ENCODE results near the gene WT1.
"Not testable (repeated sequence)": the region's sequence is repeated elsewhere in the genome, so short reads cannot be mapped to it uniquely, and the experiment has no call there.

WT1 gene

DNA sequence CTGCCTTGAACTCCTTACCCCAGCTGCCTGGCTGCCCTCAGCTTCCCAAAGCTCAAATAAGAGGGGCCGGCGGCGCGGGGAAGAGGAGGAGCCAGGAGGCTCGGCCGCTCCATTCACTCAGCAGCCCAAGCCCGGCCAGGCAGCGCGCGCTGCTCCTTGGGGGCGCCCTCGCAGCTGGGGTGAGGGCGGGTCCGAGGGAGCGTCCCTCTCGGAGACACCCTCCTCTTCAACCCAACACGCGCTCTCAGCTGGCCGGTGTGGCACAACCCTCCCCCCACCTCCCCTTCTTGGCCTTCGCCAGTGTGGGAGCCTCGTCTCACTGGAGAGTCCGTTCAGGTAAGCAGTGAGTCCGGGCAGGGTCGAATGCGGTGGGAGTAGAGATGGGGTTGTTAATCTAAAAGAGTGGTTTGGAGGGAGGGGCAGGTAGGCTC lies at the start of gene WT1:
TSS of gene WT1 (minus strand) at position 29 of the 431 bp plus-strand sequence.
- DNase-seq = no peak

DNA sequence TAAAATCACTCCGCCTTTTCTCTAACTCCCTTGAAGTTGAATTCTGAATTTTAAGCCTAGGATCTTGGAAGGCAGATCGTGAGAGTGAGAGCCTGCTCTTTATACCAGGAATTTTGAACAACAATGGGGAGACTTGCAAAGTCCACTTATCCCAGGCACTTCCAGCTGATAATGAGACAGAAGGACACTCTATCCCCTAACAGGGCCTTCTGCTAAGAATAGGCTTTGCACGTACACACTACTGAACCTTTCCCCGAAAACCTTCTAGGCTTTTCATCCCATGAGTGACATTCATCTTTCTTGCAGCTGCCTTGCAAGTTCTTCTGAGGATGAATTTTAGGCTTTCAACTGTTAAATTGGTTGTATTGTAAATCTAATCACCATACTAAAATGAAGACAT lies 44.0 kb upstream of the WT1 start:
- DNase-seq = no peak

DNA sequence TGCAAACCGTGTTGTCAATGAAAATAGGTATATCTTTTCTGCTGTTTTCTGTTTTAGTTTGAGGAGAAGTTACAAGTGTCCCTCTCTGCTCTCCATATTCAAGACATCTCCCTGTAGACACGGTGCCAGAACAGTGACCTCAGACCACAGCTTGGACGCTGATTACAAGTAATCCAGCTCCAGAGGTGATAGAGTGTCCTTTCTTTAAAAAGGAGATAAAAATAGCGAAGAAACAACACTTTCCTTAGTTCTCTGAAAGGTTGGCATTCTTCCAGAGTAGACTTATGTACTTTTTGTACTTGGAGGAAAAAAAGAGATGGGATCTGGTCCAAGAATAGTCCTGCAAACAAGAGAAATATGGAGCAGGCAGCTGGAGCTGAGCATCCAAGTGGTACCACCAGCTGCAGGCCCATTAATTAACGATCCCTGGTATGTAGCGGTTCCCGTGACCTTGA lies 43.0 kb upstream of the WT1 start:
- no peak for DNase-seq

DNA sequence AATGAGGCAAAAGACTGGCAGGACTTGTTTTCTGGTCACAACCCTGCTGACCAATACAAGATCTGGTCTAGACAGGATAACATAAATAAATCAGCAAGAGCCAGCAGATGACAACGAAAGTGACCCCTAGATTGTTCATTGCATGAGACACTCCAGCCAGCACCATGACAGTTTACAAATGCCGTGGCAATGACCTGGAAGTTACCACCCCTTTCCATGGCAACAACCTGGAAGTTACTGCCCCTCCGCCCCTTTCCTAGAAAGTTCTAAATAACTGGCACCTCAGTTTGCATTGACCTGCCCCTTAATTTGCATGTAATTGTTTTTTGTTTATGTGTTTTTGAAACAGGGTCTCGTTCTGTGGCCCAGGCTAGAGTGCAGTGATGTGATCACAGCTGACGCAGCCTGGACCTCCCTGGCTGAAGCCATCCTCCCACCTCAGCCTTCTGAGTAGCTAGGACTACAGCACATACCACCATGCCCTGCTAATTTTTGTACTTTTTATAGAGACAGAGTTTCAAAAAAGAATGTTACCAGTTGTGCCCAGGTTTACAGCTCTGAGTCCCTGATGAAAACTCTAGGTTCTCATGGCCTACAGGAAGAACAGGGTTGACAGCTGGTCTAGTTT lies 38.1 kb upstream of the WT1 start:
- no peak for DNase-seq

DNA sequence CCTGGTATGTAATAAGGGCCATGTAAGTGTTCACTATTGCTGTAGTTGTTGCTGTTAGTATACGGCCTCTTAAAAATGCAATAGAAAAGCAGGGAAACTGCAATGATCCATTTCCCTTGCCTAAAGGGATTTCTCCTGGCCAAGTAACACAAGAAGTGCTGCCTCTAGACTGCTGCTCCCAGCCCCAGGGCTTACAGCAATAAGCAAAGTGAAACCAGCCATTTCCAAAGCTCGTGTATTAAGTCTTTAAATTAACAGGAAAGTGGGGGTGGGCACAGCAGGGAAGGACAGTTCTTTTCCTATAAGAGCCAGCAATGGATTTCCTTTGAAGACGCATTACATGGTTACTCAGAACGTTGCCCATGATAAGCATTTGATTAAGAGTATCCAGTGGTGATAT lies 36.9 kb upstream of the WT1 start:
- DNase-seq = no peak

DNA sequence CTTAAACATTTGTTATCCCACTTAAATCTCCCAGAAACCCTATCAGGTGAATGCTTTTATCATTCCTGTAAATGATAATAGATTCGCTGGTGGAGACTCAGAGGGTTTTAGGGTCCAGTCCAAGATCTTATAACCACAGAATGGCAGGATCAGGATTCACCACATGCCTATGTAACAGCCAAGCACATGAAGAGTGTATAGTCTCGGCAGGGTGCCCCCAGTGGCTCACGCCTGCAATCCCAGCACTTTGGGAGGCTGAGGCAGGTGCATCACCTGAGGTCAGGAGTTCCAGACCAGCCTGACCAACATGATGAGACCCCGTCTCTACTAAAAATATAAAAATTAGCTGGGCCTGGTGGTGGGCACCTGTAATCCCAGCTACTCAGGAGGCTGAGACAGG lies 36.2 kb upstream of the WT1 start:
- not testable (repeated sequence) for DNase-seq

DNA sequence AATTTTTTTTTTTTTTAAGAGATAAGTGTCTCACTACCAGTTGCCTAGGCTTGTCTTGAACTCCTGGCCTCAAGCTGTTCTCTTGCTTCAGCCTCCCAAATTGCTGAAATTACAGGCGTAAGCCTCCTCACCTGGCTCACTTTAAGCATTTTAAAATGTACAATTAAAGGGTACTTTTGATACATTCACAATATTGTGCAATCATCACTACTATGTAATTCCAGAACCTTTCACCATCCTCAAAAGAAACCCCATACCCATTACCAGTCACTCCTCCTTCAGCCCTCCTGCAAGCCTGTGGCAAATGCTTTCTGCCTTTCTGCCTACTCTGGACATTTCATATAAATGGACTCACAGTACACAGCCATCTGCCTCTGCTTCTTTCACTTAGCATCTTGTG lies 34.5 kb upstream of the WT1 start:
- no peak for DNase-seq

DNA sequence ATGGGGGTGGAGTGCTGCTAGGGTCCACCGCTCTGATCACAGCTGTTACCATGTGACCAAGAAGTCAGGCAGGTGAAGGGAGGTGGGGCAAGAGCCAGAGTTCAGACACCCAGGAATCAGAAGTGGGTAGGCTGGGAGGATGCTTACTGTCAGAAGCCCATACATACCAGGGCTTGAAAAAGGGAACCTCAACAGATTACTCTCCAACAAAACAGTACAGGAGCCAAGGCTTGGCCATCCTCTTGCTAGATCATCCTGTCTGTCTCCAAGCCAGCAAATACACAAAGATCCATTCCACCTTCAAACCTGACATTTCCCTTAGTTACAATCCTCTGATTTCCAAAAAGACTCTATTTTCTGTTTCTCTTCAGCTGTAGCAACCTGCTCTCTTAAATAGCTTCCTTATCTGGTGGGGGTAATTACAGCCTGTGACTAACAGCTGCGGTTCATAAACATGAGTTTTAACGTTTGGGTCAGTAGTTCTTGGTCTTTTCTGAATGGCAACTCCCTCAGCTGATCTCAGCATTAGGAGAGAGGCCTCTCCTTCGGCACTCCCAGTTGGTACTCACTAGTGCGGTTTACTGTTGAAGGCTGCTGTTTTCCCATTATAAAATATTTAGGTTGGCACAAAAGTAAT lies 31.1 kb upstream of the WT1 start:
- no peak for DNase-seq

DNA sequence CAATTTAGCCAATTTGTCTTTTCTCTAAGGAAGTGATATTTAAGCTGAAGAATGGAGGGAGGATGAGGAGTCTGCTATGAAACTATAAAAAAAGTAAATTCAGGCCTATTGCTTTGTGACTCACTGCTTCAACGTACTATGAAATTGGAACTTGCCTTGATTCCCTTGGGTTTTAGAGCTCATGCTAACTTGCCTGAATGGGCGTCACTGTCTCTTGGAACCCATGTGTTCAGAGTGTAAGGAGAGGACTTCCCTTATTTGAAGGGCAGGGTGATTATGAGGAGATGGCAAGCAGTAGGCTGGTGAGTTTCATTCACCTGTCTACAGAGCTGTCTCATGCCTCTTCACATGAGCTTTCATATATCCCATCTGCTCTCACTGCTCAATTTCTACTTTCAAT lies 28.7 kb upstream of the WT1 start:
- DNase-seq = no peak

DNA sequence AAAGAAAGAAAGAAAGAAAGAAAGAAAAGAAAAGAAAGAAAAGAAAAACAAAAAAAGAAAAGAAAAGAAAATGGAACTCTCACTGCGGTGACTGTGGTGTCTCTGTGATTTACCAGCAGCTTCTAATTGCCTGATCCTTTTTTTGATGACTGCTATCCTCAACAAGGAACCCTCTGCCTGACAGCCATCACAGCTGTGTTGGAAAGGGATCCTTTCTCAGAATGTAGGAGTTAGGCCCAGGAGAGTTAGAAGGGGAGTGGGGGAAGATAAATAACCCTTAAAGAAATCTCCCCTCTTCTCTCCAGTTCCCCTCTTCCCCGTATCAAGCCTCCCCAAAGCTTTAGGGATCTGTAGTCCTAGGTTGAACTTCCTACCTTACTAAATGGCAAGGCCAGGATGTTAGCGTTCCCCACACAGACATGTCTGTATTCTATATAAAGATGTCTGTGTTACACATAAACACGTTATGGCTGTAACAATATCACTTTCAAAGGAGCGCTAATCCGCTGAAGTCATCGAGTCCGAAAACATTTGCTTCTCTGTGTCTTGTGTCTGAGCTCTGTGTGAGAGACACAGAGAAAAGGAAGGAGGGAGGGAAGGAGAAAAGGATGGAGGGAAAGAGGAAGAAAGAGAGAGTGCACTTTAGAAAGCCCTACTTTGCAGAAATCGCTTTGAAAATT lies 26.8 kb upstream of the WT1 start:
- DNase-seq = no peak

DNA sequence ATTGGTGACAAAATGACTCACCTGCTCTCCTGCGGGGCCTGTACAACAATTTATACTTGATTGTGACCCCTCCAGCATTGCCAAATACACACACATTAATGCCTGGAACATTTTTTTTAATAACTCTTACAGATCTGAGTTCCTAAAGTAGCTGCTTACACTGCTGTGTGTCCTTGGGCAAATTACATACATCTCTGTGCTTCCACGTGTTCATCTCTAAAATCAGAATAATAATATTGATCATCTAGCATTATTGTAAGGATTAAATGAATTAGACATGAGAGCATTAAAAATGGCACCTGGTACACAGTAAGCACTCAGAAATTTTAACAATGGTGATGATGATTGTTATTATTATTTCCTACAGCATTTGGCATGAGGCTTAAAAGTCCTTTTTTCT lies 21.5 kb upstream of the WT1 start:
- no peak for DNase-seq

DNA sequence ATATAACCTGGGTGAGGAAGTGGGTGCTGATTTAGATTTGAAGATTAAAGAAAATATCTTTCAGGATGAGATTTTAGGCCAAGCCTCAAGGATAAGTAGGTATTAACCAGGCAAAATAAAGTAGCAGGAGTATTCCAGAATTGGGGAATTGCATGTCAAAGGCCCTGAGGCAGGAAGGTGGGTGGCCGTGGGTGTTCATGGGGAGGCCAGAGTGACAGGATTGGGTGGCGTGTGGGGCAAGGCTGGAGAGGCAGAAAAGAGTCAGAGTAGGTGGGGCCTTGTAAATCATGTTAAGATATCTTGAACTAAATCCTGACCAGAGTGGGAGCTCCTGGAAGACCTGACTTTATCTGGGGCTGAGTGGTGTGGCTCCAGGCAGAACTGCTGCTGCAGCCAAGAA lies 19.7 kb upstream of the WT1 start:
- no peak for DNase-seq

DNA sequence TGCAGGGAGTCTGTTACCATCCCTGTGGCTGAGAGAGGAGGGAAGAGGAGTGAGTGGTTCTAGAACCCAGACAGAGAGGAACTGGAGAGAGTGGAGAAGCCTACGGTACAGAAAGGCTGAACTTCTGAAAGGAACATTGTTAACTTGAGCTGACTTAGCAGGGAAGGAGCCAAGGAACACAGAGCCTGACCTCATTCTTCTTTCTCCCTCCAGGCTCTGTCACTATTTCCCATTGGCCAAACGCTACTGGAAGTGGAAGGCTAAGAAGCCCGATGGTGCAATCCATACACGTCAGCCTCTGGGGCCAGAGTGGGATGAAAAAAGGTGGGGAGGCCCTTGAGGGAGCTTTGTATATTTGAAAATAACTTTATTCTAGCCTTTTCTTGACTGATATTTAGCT lies 16.5 kb upstream of the WT1 start:
- DNase-seq = no peak

DNA sequence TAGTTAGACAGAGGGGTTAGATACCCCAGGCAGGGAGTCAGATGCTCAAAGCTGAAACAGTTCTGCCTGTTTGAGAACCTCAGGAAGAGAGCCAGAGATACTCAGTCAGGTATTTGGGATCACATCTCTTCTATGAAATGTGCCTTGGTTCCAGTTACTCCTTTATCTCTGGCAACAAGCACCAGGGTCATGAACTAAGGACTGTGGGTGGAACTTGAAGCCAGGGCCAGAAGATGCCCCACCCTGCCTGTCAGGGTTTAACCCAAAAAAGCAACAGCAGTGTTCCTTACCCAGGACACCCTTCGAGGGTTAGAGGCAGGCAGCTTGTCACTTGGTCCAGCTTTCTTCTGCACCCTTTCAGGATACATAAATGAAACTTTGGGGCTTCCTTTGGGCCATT lies 15.0 kb upstream of the WT1 start:
- no peak for DNase-seq

DNA sequence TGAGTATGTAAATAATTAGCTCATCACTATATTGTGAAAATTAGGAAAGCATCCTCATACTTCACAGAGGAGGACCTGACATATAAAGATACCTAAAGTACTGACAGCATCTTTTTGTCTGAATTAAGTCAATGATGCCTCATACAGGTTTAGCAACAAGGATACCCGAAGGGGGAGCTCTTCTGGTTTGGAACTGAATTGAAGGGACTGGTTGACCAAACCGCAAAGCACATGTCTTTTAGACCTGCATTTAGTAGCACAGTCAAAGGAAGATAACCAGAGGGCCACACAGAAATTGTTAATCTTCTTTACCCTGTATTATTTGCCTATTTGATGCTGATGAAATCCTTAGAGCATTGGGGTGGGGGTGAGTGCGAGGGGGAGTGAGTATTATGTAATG lies 12.9 kb upstream of the WT1 start:
- DNase-seq = no peak

DNA sequence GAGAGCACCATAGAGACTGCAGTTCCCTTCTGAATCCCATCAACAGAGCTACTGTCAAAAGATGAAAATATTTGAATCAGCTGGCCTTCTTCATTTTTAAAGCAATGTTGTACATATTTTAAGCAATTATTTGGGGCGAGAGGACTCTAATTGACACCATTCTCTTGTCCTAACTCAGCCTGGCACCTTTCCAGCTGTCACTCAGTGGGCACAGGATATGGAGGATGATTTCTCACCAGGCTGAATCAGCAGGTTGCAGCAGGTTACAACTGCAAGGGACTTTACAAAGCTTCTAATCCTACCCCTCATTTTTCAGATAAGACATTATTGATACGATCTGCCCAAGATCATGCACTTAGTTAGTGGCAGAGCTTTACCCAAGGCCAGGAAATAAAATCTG lies 11.9 kb upstream of the WT1 start:
- DNase-seq = no peak

DNA sequence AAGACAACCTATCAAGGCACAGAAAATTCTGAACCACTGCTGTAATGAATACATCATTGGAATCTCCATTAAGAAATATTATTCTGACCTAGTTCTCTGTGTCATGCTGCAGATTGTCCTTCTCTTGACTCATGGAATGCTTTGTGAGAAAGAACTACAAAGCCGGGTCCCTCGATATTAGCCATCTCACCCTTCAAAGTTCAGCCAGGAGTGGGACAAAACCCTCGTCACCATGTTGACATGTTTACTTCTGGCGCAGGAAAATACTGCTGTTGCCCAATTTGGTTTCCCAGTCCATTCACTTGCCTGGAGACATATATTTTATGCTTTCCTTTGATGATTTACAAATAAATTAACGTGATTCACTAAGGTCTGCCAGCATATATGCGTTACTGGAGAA lies 10.9 kb upstream of the WT1 start:
- DNase-seq = no peak

DNA sequence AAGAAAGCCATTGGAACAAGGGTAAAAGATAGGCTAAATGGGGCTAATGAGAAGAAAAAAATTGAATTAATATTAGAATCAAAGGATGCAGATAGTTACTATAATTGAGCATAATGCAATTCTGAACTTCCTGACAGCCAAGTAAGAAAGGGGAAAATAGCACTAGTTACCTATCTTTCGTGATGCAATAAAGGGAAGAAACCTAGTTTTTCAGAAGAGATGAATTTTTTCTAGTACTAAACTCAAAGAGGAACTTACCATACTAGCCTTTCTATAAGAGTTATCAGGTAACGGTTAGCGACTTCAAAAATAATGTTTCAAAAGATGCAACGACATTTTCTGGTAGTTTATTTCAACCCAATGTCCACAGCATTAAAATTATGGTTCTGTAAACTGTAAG lies 8.8 kb upstream of the WT1 start:
- no peak for DNase-seq

DNA sequence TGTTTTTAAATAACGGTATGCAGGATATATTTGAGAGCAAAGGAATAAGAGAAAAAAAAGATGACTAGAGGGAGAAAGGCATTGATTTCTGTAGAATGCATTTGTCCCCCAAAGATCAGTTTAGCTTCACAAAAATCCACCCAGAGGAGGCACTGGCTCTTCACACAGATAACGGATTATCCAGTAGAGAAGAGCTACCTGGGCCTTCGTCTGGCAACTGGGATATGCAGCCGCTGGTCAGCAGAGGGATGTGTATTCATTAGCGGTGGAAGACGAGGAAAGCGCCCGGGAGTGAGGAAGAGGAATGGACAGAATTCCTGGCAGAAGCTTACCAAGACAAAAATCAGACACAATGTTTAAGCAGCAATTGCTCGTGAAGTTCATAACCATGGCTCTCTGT lies 5.6 kb upstream of the WT1 start:
- no peak for DNase-seq

DNA sequence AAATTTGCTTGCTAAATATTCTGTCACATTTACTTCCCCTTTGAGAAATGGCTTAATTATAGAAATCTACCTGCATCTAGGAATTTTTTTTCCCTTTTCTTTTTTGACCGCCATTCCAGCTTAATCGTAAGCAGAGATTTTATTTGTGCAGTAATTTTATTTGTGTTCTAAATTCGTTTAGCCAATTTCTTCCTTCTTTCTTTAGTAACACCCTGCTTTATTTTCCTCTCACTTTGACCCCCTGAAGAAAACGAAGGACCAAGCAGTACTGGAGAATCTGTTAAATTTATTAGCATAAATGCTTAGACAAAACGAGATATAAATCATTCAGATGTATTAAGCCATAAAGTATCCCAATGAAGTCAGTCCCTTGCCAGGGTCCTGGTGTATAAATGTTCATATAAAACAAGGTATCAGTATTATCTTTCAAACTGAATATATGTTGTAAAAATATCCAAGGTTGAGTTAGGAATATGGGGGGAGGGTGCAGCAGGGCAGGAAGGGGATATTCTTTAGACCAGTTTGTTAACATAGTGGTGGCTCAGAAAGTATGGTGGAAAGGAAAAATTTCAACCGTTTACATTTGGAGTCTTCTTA lies 5.1 kb upstream of the WT1 start:
- no peak for DNase-seq

DNA sequence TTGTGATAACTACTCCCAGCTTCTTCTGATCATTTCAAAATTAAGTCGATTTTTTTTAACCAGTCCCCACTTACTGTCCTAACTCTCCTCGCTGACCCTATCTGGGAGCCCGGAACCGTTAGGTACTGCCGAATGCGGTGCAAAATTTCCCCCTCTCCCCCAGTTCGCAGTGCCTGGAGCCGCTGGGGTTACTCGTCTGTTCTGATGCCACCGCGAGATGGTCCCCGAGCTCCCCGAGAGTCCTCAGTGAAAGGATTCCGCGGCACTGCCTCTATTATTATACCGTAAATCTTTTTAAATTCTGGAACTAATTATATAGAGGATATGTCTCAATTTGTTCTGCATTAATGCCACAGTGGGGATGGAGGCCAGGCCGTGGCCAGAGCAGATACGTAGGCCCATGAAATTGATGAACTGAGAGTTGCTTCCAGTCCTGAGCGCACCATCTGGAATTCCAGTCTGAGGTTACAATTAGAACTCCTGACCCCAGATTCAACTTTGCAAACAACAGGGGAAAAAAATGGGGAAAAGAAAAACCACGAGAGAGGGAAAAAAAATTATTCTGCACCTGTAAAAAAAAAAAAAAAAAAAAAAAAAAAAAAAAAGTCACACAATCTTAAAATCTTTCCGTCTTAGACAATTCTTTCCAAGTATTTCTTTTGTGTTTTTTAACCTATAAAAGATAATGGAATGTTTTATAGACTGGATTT lies 4.3 kb upstream of the WT1 start:
- DNase-seq = no peak

DNA sequence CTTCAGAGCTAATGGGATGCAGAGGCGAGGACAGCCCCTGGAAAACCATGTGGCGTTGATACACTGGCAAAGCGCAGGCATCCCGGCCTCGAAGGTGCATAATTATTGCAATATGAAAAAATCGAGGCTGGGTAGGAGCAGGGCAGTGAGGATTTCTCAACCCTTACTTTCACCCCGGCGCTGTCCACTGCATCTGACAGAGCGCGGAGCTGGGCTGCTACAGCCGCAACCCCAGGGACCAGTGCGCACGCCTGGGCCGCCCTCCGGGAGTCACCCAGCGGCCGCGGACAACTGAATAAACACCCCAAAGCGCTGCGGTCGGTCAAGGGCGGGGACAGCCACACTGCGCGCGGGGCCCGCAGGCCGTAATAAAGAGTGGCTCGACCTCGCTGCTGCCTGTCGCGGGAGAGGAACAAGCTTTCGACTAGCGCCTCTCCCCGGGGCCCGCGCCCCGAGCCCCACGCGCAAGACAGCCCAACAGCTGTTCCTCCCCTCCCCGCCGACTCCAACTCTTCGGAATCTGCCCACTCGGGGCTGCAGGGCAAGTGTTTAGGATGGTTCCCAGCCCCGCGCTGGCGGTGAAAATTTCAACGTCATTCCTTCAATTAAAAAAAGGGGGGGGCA lies 3.6 kb upstream of the WT1 start:
- no peak for DNase-seq

DNA sequence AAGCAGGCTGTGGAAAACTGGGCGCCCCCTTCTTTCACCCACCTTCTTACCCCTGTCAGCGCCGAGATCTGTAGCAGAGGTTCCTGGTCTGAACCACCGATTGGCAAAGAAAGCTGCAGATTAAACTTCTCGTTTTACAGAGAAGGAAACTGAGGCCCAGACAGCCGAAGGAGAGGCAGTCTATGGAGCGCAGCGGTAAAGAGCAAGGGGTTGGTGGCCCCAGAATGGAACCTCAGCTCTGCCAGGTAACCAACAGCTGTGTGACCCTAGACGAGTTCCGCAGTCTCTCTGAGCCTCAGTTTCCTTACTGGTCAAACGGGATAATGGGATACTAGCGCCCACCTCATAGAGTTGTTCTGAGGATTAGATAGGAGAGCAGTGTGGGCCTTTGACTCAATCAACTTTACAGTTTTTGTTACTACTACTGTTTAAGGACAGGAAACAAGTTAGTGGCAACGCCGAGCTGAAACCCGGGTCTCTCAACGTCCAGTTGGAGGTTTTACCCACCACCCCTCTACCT lies 3.1 kb upstream of the WT1 start:
- DNase-seq = no peak

Measured in activated CD8-positive, alpha-beta memory T cell treated with anti-CD3 and anti-CD28 coated beads for 24 hours (primary cell).